Measurements from ENCODE around the gene RNF152.

DNA sequence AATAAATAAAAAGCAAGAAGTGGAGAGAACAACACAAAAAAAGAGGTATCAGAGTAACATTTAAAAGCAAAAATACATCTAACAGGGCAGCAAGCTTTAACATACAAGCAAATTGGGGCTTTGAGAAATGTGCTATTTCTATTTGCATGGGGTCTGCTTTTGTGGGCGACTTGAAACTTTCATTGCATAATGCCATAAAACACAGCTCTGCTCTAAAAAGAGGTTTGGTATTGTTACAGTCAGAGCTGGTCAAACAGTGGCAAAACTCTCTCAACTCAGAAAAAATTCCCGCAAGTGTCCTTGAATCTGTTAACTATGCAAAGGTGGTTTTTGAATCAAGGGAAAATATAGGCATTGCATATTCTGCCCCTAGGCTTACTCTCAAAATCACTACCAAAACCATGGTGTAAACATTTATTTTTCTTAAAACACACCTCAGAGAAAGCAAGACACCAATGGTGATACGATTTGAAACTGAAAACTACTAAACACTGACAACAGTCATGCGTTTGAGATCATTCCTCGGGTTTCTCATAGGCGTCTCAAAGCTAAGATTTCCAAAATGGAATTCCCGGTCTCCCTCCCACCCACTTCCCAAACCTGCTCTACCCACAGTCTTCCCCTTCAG lies 45.5 kb downstream of the RNF152 start:
- no peak for TF ChIP-seq CTCF (conservative IDR thresholded peaks at IDR 0.05; ENCODE audit: low read depth, low read length)
- TF ChIP-seq MXI1 (IDR thresholded peaks at IDR 0.05; ENCODE audit: borderline replicate concordance, low read depth, low read length) = no peak
- TF ChIP-seq POLR2A (IDR thresholded peaks at IDR 0.05; ENCODE audit: low read depth, low read length) = no peak
- no peak for TF ChIP-seq USF2 (IDR thresholded peaks at IDR 0.05; ENCODE audit: low read depth, low read length)
- no peak for TF ChIP-seq NFE2L2 (IDR thresholded peaks at IDR 0.05; ENCODE audit: low read depth, low read length)
- no peak for TF ChIP-seq SMC3 (IDR thresholded peaks at IDR 0.05; ENCODE audit: low read depth, low read length)
- no peak for TF ChIP-seq RAD21 (IDR thresholded peaks at IDR 0.05; ENCODE audit: low read length)
- no peak for TF ChIP-seq MAZ (IDR thresholded peaks at IDR 0.05; ENCODE audit: borderline replicate concordance, low read depth, low read length)
- TF ChIP-seq CHD1 (IDR thresholded peaks at IDR 0.05; ENCODE audit: low read depth, low read length) = no peak
- TF ChIP-seq, protein P1, sequence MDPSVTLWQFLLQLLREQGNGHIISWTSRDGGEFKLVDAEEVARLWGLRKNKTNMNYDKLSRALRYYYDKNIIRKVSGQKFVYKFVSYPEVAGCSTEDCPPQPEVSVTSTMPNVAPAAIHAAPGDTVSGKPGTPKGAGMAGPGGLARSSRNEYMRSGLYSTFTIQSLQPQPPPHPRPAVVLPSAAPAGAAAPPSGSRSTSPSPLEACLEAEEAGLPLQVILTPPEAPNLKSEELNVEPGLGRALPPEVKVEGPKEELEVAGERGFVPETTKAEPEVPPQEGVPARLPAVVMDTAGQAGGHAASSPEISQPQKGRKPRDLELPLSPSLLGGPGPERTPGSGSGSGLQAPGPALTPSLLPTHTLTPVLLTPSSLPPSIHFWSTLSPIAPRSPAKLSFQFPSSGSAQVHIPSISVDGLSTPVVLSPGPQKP (IDR thresholded peaks at IDR 0.05; ENCODE audit: borderline replicate concordance, low read depth, low read length) = no peak
- no peak for TF ChIP-seq RCOR1 (IDR thresholded peaks at IDR 0.05; ENCODE audit: insufficient replicate concordance, low read length)
- TF ChIP-seq CEBPB (IDR thresholded peaks at IDR 0.05; ENCODE audit: low read depth, low read length) = no peak

Measured in IMR-90 (cell line).